Frontal cortex (tissue), 4 donors: ENCODE measurements around the gene INO80B. TPM values are rescaled to one million over a fixed set of nuclear protein-coding genes. Genes with fewer than 3 reads are reported as not detected.
"Not testable (repeated sequence)": the region's sequence is repeated elsewhere in the genome, so short reads cannot be mapped to it uniquely, and the experiment has no call there.

Experiments used
- DNase-seq, 2 donors: peaks; one replicate each; pipeline ENCODE4 v3.0.0; 2012; ENCODE audit warnings: low spot score in 2 of 2
- FAIRE-seq: peaks from 2 replicates; lab custom pipeline; 2012; peaks lifted over from hg19 to GRCh38; lab: Jason Lieb, UNC
- total RNA-seq: library from RNA; depleted of rRNA; stranded (reverse); fragments of >200 nt; gene quantifications from one replicate; pipeline ENCODE4 v1.2.3, GENCODE V29; 2014
- donor health status: control.
- donor health status: control.
- donor health status: control.

Gene INO80B
- total RNA-seq, 1 donor from 2014 or later: 9.8 TPM

DNA sequence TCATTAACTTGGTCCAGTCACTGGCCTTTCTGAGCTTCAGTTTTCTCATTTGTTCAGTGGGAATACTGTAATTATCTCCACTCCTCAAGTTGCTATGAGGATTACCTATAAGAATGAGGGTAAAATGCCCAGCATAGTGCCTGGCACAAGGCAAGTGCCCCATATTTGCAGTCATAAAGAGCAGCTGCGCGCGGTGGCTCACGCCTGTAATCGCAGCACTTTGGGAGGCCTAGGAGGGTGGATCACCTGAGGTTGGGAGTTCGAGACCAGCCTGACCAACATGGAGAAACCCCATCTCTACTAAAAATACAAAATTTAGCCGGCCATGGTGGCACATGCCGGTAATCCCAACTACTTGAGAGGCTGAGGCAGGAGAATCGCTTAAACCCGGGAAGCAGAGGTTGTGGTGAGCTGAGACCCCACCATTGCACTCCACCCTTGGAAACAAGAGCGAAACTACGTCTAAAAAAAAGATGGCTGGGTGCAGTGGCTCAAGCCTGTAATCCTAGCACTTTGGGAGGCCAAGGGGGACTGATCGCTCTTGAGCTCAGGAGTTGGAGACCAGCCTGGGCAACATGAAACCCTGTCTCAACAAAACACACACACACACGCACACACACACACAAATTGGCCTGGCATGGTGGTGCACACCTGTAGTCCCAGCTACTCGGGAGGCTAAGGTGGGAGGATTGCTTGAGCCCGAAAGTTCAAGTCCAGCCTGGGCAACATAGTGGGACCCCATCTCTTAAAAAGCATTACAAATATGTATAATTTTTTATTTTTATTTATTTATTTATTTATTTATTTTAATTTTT is 12.2 kb upstream of the INO80B start:
- DNase-seq, FAIRE-seq: not testable (repeated sequence)

DNA sequence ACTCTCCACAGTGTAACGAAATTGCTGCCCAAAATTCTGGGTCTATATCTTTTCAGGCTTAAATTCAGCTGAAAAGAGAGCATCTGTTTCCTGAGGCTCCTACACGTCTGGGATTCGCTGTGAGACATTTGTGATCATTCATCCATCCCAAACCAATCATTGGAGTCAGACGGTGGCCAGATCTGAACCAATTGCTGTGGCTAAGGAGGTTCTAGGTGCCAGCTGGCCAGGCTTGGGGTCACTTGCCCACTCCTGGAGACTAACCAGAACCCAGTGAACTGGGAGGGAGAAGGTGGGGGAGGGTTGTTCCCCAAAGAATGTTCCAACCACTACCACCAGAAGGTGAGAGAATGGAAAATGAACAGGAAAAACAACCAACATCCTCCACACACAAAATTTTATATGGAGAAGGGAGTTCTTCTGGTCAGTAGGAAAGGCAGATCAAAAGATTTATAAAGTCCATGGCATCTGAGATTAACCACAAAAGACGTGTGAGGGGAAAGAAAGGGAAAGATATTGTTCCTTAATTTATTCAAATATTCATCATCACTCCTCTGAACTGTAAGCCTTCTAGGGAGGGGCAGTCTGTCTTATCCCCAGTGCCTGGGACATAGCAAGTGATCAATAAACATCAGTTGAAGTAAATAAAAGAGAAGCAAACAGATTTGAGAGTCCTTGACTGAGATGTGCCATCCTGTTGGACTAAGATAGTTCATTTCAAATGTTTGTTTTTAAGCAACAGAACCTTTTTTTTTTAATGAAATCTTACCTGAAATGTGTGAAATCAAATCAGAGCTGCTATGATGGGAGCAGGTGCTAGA is 10.2 kb upstream of the INO80B start:
- no peak for FAIRE-seq
- DNase-seq: no peak

DNA sequence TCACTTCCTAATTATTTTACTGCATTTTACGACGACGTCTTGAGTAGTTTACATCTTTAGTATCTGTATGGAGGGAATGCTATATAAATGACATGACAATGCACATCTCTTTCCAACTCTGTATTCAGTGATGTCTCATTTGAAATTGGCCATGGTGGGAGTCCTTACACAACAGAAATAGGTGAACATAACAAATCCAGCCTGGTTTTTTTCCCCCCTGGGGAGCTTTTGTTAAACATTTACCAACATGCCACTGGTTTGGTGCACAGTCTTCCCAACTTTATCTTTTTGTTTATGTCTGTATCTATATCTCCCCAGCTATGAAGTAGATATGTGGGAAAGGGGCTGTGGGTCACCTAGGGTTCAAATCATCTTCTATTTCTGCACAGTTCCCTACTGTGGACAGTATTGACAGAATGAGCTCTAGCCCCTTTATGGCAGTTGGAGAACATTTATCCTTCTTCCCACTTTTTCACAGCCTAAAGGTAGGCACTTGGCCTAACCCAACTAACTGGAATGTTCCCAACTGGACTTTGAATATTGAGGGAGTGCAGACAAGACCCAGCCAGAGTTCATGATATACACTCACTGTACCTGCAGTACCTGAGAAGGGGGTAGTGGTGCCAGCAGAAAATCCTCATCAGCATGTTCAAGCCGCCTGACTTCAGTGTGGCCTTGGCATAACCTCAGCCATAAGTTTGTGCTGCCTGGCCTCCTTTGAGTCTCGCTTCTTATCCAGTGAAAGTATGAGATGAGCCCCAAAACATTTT is 7.5 kb upstream of the INO80B start:
- FAIRE-seq (no peak), DNase-seq (no peak)

DNA sequence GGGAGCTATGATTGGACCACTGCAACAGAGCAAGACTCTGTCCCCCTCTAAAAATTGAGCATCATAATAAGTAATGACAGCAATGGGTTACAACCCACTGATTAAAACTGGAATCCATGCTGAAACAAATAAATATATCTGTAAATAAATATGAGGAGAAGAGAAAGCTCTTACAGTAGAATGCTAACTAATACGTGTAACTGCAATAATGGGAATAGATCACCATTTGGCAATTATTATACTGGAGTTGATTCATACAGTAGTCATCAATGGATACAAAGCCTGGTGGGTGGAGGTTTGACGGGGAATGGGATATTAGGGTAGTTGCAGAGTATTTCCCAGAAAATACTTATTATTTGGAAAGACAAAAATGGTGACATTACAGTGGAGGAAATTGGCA is 6.1 kb upstream of the INO80B start:
- no peak for DNase-seq
- no peak for FAIRE-seq

DNA sequence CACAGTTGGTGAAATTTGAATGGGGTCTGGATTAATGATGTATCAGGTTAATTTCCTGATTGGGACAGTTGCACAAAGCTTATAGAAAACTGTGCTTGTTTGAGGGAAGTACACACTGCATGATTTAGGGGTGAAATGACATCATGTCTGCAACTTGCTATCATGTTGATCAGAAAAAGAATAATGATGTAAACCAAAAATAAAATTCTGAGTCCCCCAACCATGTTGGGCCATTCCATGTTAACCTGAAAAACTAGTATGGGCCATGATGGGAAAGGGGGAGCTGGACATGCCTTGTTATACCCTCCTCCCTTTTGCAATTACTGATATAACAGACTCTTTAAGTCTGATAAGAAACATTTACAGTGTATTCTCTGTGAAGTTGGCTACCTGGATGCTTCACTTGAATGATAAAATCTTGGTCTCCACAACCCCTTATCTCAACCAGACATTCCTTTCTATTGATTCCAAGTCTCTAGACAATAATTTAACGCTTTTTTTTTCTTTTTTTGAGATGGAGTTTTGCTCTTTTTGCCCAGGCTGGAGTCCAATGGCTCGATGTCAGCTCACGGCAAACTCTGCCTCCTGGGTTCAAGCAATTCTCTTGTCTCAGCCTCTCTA is 4.2 kb upstream of the INO80B start:
- FAIRE-seq: no peak
- no peak for DNase-seq

DNA sequence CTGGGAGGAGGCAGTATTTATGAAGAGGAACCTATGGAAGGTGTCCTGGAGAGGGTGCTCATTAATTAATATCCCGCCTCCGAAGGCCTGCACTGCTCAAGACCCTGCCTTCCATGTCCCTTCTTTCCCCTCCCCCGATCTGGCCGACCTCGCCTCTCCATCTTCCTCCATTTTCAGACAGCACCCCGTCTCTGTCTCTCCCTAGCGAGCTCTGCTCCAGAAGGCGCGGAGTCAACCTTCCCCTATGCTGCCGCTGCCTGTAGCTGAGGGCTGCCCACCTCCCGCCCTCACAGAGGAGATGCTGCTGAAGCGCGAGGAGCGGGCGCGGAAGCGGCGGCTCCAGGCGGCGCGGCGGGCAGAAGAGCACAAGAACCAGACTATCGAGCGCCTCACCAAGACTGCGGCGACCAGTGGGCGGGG is 2.3 kb downstream of the INO80B start:
- FAIRE-seq (no peak), DNase-seq (no peak)

DNA sequence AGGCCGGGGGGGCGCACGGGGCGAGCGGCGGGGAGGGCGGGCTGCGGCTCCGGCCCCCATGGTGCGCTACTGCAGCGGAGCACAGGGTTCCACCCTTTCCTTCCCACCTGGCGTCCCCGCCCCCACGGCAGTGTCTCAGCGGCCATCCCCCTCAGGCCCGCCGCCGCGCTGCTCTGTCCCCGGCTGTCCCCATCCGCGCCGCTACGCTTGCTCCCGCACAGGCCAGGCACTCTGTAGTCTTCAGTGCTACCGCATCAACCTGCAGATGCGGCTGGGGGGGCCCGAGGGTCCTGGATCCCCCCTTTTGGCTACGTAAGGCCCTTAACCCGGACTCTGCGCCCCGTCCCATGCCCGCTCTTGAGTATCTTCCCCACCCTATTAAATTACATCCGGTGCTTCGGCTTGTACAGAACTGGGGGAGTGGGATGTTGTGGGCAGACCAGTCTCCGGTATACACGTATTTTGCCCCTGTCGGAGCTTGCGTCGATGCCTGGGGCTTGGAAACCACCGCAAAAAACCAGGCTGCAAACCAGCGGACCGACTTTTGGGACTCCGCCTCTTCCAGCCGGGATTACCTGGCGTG is 2.8 kb downstream of the INO80B start:
- DNase-seq: no peak
- no peak for FAIRE-seq

DNA sequence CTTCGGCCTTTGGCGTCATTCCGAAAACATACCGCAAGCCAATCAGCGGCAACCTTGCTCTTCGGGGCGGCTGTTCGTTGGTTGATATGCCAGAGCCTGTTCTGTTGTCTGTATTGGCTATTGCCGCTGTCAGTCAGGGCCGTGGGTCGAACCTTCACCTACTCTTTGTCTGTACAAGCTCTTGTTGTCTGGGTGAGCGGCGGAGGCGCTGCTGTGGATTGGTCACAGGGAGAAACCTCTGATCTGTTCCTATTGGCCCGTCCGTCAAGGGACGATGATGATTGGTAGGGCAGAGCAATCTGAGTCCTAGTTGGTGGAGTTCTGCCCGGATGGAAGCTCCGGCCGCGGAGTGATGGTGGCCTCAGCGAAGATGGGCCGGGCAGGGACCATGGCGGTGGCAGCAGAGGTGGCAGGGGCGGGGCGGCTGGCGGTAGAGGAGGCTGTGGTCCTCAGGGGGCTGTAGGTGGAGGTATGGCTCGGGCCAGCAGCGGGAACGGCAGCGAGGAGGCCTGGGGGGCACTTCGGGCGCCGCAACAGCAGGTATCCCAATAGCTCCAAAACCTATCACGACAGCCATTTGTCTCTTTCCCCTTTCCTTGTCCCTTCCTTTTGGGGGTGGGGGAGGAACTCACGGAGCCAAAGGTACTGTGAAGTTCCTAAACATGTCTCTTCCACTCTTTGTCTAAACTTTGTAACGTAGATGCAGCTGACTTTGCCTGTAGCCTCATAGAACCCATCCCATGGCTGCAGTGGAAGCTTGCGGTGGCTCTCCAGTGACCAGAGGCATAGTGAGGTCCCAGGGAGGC is 3.4 kb downstream of the INO80B start, which contains the start of gene WBP1:
WBP1 (plus strand) TSS at position 307 of the 806 bp plus-strand sequence; CDS start at position 472, 165 bp downstream.
- DNase-seq: peak; percentile 94 to 96

DNA sequence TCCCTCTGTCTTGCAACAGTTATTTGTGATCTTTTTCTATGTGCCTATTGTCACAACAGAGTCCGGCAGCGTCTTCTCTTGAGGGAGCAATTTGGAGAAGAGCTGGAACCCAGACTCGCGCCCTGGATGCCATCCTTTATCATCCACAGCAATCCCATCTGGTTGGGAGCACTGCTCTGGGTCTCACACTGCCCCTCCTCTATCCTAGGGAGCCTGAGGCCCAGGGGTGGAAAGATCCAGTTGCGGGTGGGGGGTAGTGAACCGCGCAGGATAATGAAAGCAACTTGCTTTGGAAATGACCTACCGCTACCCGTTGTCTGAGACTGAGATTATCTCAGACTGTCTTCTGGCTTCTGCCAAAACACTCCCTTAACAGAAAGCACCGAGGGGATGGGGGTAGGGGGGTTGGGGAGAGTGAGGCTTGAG is 4.1 kb downstream of the INO80B start:
- DNase-seq (no peak), FAIRE-seq (no peak)

More for the DNA sequence above, 3.4 kb downstream of the INO80B start, which contains the start of gene WBP1:
- peak; percentile 97 for FAIRE-seq

DNA sequence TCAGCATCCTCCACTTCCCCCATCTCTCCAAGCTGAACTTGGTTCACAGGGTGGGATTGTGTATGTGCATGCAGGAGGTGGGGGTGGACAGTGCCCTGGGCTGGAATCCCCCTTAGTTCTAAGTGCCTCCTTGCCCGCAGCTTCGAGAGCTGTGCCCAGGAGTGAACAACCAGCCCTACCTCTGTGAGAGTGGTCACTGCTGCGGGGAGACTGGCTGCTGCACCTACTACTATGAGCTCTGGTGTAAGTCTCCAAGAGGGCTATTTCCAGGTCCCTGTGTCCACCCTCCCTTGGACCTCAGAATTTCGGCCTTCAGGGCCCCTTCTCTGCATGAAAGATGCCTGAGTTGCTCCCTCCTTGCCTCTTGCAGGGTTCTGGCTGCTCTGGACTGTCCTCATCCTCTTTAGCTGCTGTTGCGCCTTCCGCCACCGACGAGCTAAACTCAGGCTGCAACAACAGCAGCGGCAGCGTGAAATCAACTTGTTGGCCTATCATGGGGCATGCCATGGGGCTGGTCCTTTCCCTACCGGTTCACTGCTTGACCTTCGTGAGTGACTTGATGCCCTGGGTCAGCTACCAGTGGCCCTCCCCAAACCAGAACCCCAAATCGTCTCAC is 4.7 kb downstream of the INO80B start:
- not testable (repeated sequence) for FAIRE-seq, DNase-seq

DNA sequence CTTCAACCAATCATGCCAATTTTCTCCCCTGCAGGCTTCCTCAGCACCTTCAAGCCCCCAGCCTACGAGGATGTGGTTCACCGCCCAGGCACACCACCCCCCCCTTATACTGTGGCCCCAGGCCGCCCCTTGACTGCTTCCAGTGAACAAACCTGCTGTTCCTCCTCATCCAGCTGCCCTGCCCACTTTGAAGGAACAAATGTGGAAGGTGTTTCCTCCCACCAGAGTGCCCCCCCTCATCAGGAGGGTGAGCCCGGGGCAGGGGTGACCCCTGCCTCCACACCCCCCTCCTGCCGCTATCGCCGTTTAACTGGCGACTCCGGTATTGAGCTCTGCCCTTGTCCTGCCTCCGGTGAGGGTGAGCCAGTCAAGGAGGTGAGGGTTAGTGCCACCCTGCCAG is 5.3 kb downstream of the INO80B start:
- FAIRE-seq, DNase-seq: not testable (repeated sequence)

DNA sequence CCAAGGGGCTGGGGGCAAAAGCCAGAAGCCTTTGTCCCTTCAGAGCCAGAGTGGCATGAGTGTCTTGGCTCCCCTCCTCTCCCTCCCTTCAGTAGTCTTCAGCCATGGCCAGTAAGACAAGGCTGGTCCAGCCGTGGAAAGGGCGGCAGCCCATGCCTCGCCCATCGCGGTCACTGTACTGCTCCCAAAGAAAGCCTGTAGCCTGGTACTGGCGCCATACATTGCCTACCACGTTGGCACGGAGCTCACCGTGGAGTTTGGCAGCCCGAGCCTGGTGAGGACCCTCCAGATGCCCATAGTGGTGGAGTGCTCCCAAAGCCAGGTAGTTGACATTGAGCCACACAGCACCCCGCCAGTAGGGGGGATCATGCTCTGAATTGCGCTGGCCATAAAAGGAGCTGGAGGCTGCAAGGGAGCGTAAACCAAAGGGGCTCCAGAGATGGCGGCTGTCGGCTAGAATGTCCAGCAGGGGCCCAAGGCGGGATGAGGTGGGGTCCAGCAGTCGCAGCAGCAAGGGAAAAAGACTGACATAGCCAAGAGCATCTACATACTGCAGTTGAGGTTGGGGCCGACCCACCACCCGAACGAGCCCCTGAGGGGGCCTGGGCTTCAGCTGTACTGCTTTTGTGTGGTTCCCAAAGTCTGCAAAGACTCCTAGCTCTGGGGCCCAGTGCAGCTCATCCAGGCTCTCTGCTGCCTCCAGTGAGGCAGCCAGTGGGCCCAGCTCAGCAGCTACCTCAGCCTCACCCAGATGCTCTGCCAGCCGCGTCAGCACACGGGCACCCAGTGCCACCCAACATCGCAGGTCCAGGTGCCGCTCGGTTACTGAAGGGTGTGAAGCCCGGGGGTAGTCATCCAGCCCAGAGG is 6.5 kb downstream of the INO80B start:
- FAIRE-seq (no peak), DNase-seq (no peak)

DNA sequence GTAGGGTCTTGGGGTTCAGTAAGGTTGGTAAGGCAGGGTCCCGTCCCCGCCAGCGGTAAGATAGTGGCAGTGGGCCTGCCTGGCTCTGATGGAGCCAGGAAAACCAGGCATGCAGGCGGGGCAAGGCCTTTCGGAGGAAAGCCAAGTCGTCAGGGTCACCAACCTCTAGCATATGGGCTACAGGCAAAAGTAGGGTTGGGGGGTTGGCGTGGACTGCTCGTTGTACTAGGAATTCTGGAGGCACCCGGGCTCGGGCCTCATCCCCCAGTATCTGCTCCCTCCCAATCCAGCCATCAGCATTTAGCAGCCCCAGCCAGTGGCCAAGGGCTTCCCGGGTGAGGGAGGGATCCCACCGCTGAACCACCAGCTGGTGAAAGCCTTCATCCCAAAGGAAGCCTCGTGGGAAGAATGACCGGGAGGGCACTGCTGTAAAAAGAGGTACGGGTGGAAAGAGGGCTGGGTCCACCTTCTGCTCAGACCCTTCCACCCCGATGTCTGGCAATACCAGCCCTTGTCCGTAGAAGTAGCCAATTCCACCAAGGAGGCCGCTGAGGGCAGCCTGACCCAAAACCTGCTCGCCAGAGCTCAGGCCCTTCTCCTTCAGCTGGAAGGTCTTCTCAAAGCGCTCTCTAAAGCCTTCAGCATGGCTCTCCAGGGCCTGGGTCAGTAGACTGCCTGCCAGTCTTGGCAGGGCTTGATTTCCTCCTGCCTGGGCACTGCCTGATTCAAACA is 7.3 kb downstream of the INO80B start:
- DNase-seq (no peak), FAIRE-seq (no peak)

DNA sequence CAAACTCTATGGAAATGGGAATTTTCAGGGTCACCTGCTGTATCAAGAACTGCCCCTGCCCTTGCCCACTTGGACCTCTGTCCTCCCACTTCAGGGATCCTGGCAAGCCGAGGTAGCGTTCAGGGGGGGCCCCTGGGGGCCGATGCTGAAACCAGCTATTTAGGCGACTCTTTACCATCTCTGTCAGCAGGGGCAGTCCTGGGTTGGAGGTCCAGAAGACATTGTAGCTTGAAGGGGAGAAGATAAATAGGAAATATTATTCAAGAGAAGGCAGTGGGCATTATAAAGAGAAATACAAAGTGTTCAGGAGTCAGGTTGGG is 7.9 kb downstream of the INO80B start:
- FAIRE-seq (no peak), DNase-seq (no peak)

DNA sequence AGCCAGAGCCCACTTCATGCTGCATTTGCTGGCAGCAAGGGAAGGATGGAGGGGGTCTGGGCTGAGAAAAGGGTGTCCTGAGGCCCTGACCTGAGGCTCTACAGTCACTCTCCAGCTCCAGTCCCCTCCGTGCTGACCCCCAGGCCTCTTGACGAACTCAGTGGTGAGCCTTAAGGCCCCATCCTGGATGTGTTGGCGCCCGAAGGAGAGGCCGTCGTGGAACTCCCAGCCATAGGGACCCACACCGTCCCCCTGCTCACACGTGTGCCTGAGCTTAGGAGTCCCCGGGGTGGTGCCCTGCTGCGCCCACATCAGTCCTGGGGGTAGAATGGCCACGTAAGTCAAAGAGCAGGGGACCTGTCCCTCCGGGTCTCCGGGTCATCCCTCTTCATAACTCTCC is 9.5 kb downstream of the INO80B start:
- no peak for FAIRE-seq

DNA sequence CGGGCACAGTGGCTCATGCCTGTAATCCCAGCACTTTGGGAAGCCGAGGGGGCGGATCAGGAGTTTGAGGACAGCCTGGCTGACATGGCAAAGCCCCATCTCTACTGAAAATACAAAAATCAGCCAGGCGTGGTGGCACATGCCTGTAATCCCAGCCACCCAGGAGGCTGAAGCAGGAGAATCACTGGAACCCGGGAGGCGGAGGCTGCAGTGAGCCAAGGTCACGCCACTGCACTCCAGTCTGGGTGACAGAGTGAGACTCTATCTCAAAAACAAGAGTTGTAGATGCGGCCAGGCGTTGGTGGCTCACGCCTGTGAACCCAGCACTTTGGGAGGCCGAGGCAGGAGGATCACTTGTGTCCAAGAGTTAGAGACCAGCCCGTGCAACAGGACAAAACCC is 15.9 kb downstream of the INO80B start:
- not testable (repeated sequence) for DNase-seq, FAIRE-seq

More for the DNA sequence above, 9.5 kb downstream of the INO80B start:
- DNase-seq: no peak
